ENCODE data around the gene TMED8.
"Not testable (repeated sequence)": the region's sequence is repeated elsewhere in the genome, so short reads cannot be mapped to it uniquely, and the experiment has no call there.

Gene TMED8

GRCh38 chr14:77376771-77377501 lies at the start of gene TMED8, which contains the start of gene SAMD15:
Gene TMED8, minus strand, starts transcription at chr14:77377094. Its CDS starts 41 bp downstream, at chr14:77377053.
Gene SAMD15, plus strand, starts transcription at chr14:77377379. Its CDS starts 40 bp downstream, at chr14:77377419.
- DNase-seq, result peak; percentile 44 to 78 (median 58)

- no peak for DNase-seq
Observed at GRCh38 chr14:77426396-77426795, 49.5 kb upstream of the TMED8 start.

GRCh38 chr14:77424862-77425261 lies 48.0 kb upstream of the TMED8 start:
- DNase-seq, result no peak

- DNase-seq, result no peak
Observed at GRCh38 chr14:77423423-77423822, 46.5 kb upstream of the TMED8 start, which contains the start of gene NOXRED1. Gene NOXRED1, minus strand, starts transcription at chr14:77423523. Its CDS starts 634 bp downstream, at chr14:77422889.

- no peak for DNase-seq
Observed at GRCh38 chr14:77421201-77421600, 44.3 kb upstream of the TMED8 start.

GRCh38 chr14:77416836-77417235 lies 39.9 kb upstream of the TMED8 start:
- DNase-seq, result no peak

- not testable (repeated sequence) for DNase-seq
Observed at GRCh38 chr14:77416098-77416497, 39.2 kb upstream of the TMED8 start.

- not testable (repeated sequence) for DNase-seq
Observed at GRCh38 chr14:77415403-77416030, 38.6 kb upstream of the TMED8 start.

- no peak for DNase-seq
Observed at GRCh38 chr14:77409131-77409533, 32.2 kb upstream of the TMED8 start.

GRCh38 chr14:77407158-77407557 lies 30.3 kb upstream of the TMED8 start:
- DNase-seq, result no peak

GRCh38 chr14:77406718-77407117 lies 29.8 kb upstream of the TMED8 start:
- no peak for DNase-seq

- DNase-seq, result no peak
Observed at GRCh38 chr14:77406086-77406485, 29.2 kb upstream of the TMED8 start.

GRCh38 chr14:77403768-77404167 lies 26.9 kb upstream of the TMED8 start:
- DNase-seq, result no peak

GRCh38 chr14:77400216-77400615 lies 23.3 kb upstream of the TMED8 start:
- no peak for DNase-seq

GRCh38 chr14:77390188-77390587 lies 13.3 kb upstream of the TMED8 start:
- DNase-seq, result no peak

- DNase-seq, result no peak
Observed at GRCh38 chr14:77378701-77379100, 1.8 kb upstream of the TMED8 start.

GRCh38 chr14:77377502-77377844 lies 579 bp upstream of the TMED8 start:
- DNase-seq, result no peak

- peak in 1 of 4 experiments; percentile 14 for DNase-seq
Observed at GRCh38 chr14:77375973-77376770, 722 bp downstream of the TMED8 start.

- DNase-seq, result no peak
Observed at GRCh38 chr14:77375164-77375950, 1.5 kb downstream of the TMED8 start.

GRCh38 chr14:77372304-77372841 lies 4.5 kb downstream of the TMED8 start:
- no peak for DNase-seq

- no peak for DNase-seq
Observed at GRCh38 chr14:77369285-77369684, 7.6 kb downstream of the TMED8 start.

GRCh38 chr14:77364146-77364545 lies 12.7 kb downstream of the TMED8 start:
- no peak for DNase-seq

Measured in activated naive CD4-positive, alpha-beta T cell (primary cell).